Suprapubic skin (tissue), 4 donors: ENCODE measurements around the gene CLEC16A. TPM values are rescaled to one million over a fixed set of nuclear protein-coding genes. Genes with fewer than 3 reads are reported as not detected.

Source experiments
- DNase-seq, 2 donors: peaks; one replicate each; pipeline ENCODE4 v3.0.0-alpha.2; 2019; ENCODE audit warnings: low spot score in 2 of 2
- H3K27ac ChIP-seq: fragments of 200-600 bp; sonication (generic); one replicate; pipeline ENCODE4 v1.5.1; 2019
- H3K27me3 ChIP-seq: fragments of 200-600 bp; sonication (generic); one replicate; pipeline ENCODE4 v1.5.1; 2019
- H3K36me3 ChIP-seq: fragments of 200-600 bp; sonication (generic); one replicate; pipeline ENCODE4 v1.5.1; 2019
- H3K4me1 ChIP-seq: fragments of 200-600 bp; sonication (generic); one replicate; pipeline ENCODE4 v1.5.1; 2019
- H3K4me3 ChIP-seq: fragments of 200-600 bp; sonication (generic); one replicate; pipeline ENCODE4 v1.5.1; 2019; ENCODE audit warnings: mild to moderate bottlenecking
- H3K9me3 ChIP-seq: fragments of 200-600 bp; sonication (generic); one replicate; pipeline ENCODE4 v1.5.1; 2019
- EP300 ChIP-seq: sonication (generic); formaldehyde crosslinking; IDR thresholded peaks from one replicate; pipeline ENCODE4 v1.6.1; 2017; ENCODE audit warnings: antibody characterized with exemption
- POLR2A ChIP-seq, 2 donors: fragments of 450-650 bp; IDR thresholded peaks; one replicate each; pipeline ENCODE4 v1.6.1; 2017; ENCODE audit warnings: antibody characterized with exemption in 2 of 2, mild to moderate bottlenecking in 2 of 2, moderate library complexity in 2 of 2
- POLR2AphosphoS5 ChIP-seq, 3 donors: sonication (generic); formaldehyde crosslinking; IDR thresholded peaks; one replicate each; pipeline ENCODE4 v1.6.1; 2017; ENCODE audit warnings: antibody characterized with exemption in 3 of 3
- WGBS: methylation state at CpG from one replicate; pipeline ENCODE4 v1.1.5; 2018; 5-methylcytosine and 5-hydroxymethylcytosine counted together
- total RNA-seq, 4 donors: library from RNA; depleted of rRNA; stranded (reverse); fragments of >200 nt; gene quantifications; one replicate each; pipeline ENCODE4 v1.1.0, GENCODE V29; 2016
- TF ChIP-seq, protein P1 (sequence below), 2 donors: fragments of 200-600 bp in 1 of 2; fragments of 450-650 bp in 1 of 2; sonication (generic) in 1 of 2; IDR thresholded peaks; one replicate each; pipeline ENCODE4 v1.5.1; 2016 to 2019; ENCODE audit warnings: antibody characterized with exemption in 2 of 2, mild to moderate bottlenecking in 1 of 2, moderate library complexity in 1 of 2

CLEC16A gene
- total RNA-seq, 4 donors from 2014 or later = 37.2 to 62.3 (median 39.0) TPM

DNA sequence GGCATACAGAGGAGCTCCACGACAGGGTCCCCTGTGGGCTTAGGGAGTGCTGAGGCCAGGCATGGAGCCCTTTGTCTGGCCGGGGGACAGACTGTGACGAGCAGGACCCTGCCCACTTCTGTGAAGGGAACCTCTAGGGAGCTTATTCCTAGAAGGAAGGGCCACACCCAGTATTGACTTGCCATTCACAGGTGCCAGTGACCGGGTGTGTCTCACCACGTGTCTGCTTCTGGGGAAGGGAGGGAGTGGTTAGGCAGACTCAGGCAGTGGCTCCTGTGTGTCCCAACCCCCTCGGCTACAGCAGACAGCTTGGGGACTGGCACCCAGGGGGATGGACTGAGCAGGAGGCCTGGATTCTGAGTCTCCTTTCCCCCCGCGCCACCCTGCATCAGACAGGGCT is 254.5 kb downstream of the CLEC16A start:
- WGBS = 63% methylated on average over 5 of the region's 8 CpGs
- no peak for DNase-seq
- TF ChIP-seq EP300 (no peak), POLR2AphosphoS5 (IDR thresholded peaks at IDR 0.05) (no peak), POLR2A (IDR thresholded peaks at IDR 0.05) (no peak)
- TF ChIP-seq, protein P1, sequence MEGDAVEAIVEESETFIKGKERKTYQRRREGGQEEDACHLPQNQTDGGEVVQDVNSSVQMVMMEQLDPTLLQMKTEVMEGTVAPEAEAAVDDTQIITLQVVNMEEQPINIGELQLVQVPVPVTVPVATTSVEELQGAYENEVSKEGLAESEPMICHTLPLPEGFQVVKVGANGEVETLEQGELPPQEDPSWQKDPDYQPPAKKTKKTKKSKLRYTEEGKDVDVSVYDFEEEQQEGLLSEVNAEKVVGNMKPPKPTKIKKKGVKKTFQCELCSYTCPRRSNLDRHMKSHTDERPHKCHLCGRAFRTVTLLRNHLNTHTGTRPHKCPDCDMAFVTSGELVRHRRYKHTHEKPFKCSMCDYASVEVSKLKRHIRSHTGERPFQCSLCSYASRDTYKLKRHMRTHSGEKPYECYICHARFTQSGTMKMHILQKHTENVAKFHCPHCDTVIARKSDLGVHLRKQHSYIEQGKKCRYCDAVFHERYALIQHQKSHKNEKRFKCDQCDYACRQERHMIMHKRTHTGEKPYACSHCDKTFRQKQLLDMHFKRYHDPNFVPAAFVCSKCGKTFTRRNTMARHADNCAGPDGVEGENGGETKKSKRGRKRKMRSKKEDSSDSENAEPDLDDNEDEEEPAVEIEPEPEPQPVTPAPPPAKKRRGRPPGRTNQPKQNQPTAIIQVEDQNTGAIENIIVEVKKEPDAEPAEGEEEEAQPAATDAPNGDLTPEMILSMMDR (IDR thresholded peaks at IDR 0.05) = no peak
- H3K27ac ChIP-seq = no peak overlapping the region
- no peak overlapping the region for H3K4me3 ChIP-seq
- H3K9me3 ChIP-seq = no peaks in the 10 kb centered on the region
- peaks cover 23% of the 10 kb centered on the region for H3K27me3 ChIP-seq
- H3K36me3 ChIP-seq = no peaks in the 10 kb centered on the region
- H3K4me1 ChIP-seq = peaks cover 17% of the 10 kb centered on the region

DNA sequence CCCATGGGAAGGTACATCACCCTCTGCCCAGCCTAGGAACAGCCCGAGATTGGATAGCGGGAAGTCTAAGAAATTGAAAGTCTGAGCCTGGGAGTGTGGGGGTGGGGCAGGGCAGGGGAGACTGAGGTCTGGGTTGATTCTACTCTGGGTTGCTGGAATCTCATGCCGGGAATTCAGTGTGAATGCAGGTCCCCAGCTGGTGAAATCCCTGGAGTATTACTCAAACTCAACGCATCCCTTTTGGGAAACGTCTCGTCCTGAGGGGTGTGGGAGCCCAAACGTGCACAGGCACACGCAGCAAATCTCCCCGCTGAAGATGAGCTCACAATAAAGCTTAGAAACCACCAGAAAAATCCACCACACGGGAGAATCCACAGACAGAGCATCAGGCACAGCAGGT is 256.2 kb downstream of the CLEC16A start:
- H3K27me3 ChIP-seq = peaks cover 23% of the 10 kb centered on the region
- peaks cover 17% of the 10 kb centered on the region for H3K4me1 ChIP-seq
- TF ChIP-seq, protein P1 (IDR thresholded peaks at IDR 0.05) = no peak
- TF ChIP-seq POLR2A (IDR thresholded peaks at IDR 0.05) (no peak), EP300 (no peak), POLR2AphosphoS5 (IDR thresholded peaks at IDR 0.05) (no peak)
- 54% methylated on average over 6 of the region's 10 CpGs for WGBS
- H3K27ac ChIP-seq = no peak overlapping the region
- no peak for DNase-seq
- no peak overlapping the region for H3K4me3 ChIP-seq
- H3K36me3 ChIP-seq = no peaks in the 10 kb centered on the region
- H3K9me3 ChIP-seq = no peaks in the 10 kb centered on the region

DNA sequence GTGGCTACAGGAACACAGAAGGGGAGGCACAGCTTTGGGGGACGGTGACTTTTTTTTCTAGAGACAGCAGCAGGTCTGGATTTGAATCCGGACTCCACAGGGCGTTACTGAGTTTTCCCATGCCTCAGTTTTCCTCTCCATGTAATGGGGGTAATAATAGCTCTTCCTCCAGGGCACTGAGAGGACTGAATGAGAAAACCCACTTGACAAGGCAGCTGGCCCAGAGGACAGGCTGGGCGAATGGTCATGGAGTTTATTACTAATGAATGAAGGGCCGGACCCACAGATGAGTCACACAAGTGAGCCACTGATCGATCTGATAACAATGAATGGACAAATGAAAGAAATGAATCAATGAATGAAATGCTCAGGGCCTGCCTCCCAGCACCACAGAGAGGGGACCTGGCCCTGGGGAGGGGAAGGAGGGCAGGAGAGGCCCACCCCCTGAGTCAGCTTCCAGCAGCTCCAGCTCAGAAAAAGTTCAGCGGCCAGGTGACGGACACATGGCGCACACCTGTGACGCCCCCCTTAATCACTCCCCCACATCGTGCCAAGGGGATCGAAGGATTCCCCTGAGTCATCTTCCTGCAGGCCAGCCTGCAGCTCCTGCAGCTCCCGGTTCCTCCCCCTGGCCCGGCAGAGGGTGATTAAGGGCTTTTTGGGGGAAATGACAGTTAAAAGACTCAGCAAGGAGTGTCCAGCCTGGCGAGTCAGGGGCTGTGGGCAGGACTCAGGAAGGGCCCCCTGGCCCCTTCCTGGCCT is 257.3 kb downstream of the CLEC16A start:
- no peak overlapping the region for H3K4me3 ChIP-seq
- DNase-seq = no peak
- H3K27me3 ChIP-seq = peaks cover 23% of the 10 kb centered on the region
- H3K4me1 ChIP-seq = peaks cover 23% of the 10 kb centered on the region
- 47% methylated on average over 15 of the region's 15 CpGs for WGBS
- TF ChIP-seq, protein P1 (IDR thresholded peaks at IDR 0.05) = no peak
- no peak for TF ChIP-seq EP300
- TF ChIP-seq POLR2A (IDR thresholded peaks at IDR 0.05) = no peak
- no peak for TF ChIP-seq POLR2AphosphoS5 (IDR thresholded peaks at IDR 0.05)
- H3K27ac ChIP-seq = no peak overlapping the region
- H3K36me3 ChIP-seq = no peaks in the 10 kb centered on the region
- no peaks in the 10 kb centered on the region for H3K9me3 ChIP-seq

DNA sequence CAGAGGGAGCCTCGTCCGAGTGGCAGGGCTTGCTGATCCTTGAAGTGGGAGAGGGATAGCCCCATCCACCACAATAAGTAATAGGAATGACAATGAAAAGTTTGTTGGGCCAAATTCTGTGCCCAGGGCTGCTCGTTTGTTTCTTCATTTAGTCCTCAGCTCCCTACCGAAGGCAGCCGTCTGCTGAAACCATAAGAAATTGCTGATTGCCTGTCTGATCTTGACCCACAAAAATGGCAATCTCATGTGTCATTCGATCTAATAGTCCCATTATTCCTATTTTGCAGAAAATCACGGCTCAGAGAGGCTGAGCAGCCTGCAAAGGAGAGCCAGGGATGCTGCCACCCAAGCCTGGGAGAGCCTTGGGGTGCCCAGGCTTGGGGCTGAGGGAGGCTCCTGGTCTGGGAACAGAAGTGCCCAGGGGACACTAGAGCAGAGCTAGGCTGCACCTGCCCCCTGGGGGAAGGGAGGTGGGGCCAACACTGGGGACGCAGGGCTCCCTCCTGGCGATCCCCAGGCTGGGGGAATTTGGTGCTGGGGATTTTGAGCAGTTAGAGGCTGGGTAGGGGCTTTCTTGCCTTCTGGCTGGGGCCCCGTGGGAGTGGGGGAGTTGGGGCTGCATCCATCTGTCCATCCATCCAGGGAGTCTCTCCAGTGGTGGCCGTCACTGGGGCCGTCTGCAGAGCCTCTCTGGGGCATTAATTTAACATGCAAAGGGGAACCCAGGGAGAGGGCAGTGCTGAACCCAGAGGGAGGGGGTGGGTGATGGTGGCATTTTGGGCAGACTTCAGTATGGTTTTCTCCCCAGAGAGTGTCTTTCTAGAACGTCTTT is 258.1 kb downstream of the CLEC16A start:
- WGBS = 35% methylated on average over 7 of the region's 13 CpGs
- no peaks in the 10 kb centered on the region for H3K9me3 ChIP-seq
- H3K4me1 ChIP-seq = peaks cover 24% of the 10 kb centered on the region
- H3K27me3 ChIP-seq = peaks cover 23% of the 10 kb centered on the region
- TF ChIP-seq POLR2AphosphoS5 (IDR thresholded peaks at IDR 0.05) (no peak), POLR2A (IDR thresholded peaks at IDR 0.05) (no peak), EP300 (no peak)
- TF ChIP-seq, protein P1 (IDR thresholded peaks at IDR 0.05) = no peak
- no peak overlapping the region for H3K27ac ChIP-seq
- H3K36me3 ChIP-seq = no peaks in the 10 kb centered on the region
- no peak overlapping the region for H3K4me3 ChIP-seq
- no peak for DNase-seq

DNA sequence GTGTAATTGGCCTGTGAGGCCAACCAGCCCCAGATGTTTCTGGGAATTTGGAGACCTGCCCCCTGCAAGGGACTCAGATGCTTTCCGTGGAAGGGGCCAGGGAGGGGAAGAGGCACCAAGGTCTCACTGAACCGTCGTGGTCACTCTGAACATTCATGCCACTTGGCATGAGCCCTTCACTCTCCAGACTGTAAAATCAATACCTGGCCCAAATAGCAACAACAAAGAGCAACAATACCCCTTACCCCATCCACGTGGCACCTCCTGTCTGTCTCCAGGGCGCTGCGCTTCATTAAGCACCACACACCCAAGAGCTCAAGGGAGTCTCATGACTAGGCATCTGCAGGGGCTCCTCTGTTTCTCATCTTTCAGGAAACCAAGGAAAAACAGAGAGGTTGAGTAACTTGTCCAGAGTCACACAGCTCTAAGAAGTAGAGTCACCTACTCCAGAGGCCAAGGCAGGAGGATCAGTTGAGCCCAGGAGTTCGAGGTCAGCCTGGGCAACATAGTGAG is 258.8 kb downstream of the CLEC16A start:
- Histone ChIP-seq H3K9me3 (no peaks in the 10 kb centered on the region), H3K4me1 (peaks cover 24% of the 10 kb centered on the region), H3K27me3 (peaks cover 20% of the 10 kb centered on the region), H3K27ac (no peak overlapping the region), H3K36me3 (no peaks in the 10 kb centered on the region), H3K4me3 (no peak overlapping the region)
- no peak for TF ChIP-seq POLR2AphosphoS5 (IDR thresholded peaks at IDR 0.05)
- TF ChIP-seq, protein P1 (IDR thresholded peaks at IDR 0.05) = no peak
- TF ChIP-seq POLR2A (IDR thresholded peaks at IDR 0.05) = no peak
- no peak for TF ChIP-seq EP300
- no peak for DNase-seq
- WGBS = 69% methylated on average over 7 of the region's 7 CpGs
